ENCODE measurements around the gene ROBO1.

Gene ROBO1

GRCh38 chr3:78976200-78976599 is 791.6 kb downstream of the ROBO1 start:
- no peak for DNase-seq (ENCODE audit: low spot score)

DNA sequence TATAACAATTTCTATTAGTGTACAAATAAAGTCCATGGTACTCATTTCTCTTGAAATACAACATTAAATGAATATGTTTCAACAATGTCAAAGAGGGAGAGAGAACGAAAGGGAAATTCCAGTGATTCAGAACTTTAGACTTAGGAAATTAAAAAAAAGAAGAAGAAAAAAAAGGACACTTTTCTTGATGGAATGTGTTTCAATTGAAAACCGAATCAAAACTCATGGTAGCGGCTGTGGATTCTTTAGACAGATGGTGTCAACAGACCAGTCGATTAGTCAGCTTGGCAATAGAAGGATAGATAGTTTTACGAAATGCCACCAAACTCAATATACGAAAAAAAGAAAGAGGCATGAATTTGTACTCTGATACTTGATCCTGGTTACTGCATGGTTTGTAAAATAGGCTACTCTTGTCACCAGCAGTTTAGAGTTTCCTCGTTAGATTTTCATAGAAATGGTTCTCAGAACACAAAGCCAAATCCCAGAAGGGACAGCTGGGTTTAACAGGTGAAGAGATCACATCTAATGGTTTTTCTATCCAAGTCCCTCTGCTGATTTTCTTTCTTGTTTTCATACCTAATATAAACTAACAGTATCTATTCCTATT is 793.5 kb downstream of the ROBO1 start:
- DNase-seq (ENCODE audit: low spot score) = no peak

DNA sequence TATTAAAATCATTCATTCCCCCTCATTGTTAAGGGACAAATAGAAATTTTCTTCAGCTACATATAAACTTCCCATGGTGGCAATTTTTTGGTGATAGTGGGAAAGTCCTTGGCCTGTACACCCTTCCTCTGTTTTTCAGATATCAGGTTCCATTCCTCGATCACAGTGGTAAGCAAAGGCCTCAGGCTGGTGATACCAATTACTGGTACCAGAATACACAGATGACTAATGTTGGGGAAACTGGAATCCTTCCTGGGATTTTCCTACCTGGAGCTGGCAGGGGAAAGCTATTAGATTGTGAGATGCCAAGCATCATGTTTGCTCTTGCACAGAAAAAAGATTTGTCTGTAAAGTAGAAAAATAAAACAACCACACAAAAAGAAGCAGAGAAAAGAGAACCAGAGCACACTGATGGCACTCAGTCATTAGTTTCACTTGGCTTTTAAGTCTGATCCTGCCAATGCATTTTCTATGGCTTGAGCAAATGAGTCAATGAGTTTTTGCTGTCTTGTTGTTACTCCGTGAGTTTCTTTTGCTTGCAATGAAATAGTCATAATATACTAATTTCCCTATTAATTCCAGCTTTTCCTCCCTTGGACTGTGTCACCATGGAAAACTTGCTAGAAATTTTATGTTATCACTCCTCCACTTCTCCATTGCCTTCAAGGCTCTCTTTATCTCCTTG is 795.0 kb downstream of the ROBO1 start:
- DNase-seq (ENCODE audit: low spot score) = no peak

GRCh38 chr3:78970656-78971055 is 797.1 kb downstream of the ROBO1 start:
- no peak for DNase-seq (ENCODE audit: low spot score)

GRCh38 chr3:78969483-78969882 is 798.3 kb downstream of the ROBO1 start:
- DNase-seq (ENCODE audit: low spot score) = no peak

DNA sequence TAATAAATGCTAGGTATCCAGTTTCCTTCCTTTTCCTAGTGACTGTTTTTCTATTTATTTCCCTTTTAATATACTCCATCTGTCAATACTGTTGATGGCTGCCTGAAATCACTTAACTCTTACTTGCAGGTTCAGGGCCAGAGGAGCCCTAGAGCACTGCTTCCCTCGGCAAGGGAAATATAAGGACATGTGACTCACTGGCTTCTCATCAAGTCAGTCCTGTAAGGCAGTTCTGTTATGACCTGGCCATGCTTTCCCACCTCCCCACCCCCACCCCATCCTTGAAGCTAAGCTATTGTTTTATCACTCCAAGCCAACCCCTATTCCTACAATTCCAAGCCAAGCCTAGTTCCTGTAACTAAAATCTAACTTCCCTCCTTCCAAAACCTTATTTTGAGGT is 800.7 kb downstream of the ROBO1 start:
- no peak for DNase-seq (ENCODE audit: low spot score)

- no peak for DNase-seq (ENCODE audit: low spot score)
These were observed 804.0 kb downstream of the ROBO1 start for GRCh38 chr3:78963771-78964170.

- DNase-seq (ENCODE audit: low spot score) = no peak
These were observed 810.3 kb downstream of the ROBO1 start for GRCh38 chr3:78957456-78957855.

GRCh38 chr3:78951342-78951945 is 816.4 kb downstream of the ROBO1 start:
- DNase-seq (ENCODE audit: low spot score) = no peak

DNA sequence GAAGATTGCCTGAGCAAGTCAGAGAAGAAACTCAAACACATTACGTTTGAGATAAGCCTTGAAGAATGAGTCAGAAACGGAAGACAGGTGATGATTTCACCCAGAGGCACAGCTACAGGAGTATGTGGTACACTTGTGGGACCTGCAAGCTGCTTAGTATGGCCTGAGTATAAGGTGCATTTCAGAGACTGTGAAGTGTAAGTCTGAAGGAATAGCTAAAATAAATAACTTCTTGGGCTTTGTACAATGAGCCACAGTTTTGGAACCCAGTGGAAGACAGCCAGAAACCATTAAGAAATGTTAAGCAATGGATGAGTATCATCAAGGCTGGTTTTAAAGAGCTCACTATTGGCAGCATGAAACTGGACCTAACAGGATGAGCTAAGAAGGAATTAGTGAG is 826.2 kb downstream of the ROBO1 start:
- no peak for DNase-seq (ENCODE audit: low spot score)

DNA sequence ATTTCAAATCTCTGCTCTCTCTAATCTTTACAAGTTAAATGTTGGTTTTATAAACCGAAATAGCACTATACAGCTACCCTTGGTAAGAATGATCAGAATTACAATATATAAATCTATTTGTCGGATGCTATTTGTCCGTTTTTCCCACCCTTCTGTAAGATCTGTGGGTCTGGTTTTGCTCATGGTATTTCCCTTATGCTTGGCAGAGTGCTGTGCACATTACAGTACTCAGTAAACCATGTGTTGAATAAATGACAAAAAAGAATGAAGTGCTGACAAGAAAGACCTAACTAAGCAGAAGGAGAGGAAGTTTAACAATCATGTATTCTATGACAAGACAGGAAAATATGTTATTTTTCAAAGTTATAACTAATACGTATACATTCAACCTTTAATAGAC is 827.2 kb downstream of the ROBO1 start:
- no peak for DNase-seq (ENCODE audit: low spot score)

DNA sequence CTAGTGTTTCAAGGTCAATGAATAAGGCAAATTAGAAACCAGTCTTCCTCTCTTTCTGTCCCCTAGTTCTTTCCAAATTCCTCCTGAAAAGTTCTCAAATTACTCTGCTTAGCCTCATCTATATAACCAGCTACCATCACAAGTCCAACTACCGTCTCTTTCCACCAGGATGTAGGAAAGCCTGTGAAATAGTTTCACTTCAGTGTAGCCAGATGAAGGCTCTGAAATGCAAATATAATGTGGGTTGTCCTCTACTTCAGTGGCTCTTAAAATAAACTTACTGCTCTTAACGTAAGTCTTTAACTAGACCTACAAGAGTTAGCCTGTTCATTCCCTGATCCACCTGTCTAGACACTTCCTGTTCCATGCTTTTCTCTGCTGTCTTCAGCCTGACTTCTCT is 827.7 kb downstream of the ROBO1 start:
- DNase-seq (ENCODE audit: low spot score) = no peak

DNA sequence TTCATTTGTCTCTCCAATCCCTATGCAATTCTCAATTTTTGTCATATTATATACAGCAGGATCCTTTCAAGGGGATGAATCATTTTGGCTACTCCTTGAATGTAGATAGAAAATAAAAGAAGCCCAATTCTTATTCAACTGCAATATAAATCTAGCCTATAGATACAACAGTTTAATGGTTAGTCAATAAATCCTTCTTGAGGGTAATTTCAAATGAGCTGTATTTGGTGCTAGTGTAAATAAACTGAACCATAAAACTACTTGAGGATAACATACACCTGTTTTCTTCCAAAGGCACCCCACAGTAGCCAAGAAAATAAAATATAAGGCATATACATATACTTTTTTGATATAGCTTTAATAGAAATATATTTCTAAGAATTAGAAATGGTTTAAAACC is 830.3 kb downstream of the ROBO1 start:
- DNase-seq (ENCODE audit: low spot score) = no peak

DNA sequence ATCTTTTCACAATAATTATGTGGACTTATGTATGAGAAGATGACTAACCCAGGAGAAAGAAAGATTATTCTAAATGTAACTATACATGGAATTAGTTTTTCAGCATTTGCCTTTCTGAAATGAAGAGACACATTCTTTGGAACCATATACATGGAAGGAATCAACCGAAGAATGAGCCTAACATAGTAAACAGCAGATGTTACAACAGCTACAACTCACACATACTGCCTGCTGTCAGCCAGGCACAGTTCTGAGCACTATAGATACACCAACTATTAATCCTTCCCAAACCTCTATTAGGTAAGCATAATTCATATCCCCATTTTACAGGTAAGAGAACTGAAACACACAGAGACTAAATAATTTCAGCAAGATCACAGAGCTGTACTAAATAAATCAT is 840.0 kb downstream of the ROBO1 start:
- no peak for DNase-seq (ENCODE audit: low spot score)

- DNase-seq (ENCODE audit: low spot score) = no peak
These were observed 841.3 kb downstream of the ROBO1 start for GRCh38 chr3:78926523-78926922.

DNA sequence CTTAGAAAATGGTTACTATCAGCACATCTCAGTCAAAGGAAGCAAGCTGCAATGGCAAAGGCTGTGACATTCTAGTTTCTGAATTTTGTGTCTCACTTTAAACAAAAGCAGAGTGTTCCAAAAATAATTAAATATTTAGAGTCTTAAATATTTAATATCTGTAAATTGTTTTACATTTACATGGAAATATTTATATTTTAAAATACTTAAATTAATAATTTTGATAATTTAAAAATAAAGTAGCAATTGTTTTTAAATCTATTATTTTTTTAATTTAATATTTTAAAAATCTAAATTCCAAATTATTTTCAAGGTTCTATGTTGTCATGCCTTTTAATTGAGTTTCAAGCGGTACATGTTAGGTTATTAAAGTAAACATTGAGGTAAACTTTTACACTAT is 843.1 kb downstream of the ROBO1 start:
- no peak for DNase-seq (ENCODE audit: low spot score)

DNA sequence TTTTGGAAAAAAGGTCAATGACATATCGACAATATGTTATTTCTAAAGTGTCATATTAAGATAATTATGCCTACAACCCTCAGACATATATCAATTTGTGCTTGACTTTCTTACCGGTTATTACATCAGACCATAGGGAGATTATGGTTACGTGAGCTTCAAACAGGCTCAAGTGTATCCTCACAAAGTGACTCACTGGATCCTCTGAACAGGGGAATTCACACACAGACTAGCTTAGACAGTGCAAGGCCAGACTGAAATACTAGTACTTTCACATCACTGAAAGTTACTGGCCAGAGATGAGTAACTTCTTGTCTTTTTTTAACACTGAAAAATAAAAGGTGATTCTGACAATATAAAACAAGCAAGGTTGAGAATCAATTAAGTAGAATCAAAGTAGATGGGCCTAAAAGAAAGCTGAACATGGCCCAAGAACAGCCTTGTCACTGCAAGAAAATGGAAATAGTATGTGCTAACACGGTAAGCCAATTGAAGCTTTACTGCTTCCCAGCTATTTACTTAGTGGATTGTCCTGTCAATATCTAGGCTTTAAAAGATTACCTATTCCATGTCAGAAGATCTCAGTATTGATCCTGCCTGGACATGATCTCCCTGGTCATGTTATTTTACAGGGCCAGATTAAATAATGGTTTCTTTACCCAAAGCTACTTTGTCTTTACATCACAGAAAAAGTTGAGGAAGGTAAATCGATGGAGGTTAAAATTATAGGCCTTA is 848.6 kb downstream of the ROBO1 start:
- DNase-seq (ENCODE audit: low spot score) = peak; percentile 90

DNA sequence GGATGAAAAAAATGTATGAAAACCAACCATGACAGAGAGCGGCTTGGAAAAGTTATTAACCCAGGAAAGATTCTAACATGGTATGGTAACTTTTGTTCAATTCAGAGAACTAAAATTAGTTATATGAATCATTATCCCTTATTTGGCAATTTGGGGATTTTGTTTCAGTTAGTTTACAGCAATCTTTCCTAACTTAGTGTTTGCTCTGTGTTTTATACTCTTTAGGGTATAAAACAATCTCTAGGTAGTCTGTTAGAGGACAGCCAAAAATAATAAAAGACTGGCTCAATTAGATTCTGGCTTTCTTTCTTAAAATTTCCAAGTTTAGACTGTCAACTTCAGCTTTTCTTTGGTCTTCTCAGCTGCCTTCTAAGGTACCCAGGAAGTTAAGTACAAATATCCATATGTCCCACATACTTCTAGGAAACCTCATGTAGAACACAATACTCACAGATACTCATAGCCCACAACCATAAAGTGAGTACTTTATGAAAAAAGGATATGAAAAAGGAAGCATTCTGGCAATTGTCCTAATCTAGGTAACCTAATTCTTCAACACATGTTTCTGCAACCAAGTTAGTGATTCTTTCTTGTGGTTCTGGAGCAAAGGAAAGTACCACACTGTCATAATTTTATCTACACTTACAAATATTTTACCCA is 849.3 kb downstream of the ROBO1 start:
- DNase-seq (ENCODE audit: low spot score) = no peak

DNA sequence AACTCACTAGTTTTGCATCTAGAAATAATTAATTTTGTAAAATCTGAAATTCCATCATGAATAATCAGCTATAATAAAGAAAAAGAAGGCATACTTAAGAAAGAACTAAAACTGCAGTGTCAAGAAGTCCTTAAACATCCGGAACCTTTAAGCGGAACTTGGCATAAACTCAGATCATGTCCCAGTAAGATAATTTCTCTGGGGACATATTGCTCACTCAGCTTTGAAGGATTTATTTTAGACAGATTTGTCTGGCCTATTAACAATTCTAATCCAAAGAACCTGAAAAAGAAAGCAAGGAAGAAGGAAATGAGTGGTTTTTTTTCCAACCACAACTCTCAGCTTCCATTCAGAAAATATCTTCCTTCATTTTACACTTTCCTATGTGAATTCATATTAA is 850.3 kb downstream of the ROBO1 start:
- no peak for DNase-seq (ENCODE audit: low spot score)

- DNase-seq (ENCODE audit: low spot score) = no peak
These were observed 854.1 kb downstream of the ROBO1 start for GRCh38 chr3:78913711-78914110.

DNA sequence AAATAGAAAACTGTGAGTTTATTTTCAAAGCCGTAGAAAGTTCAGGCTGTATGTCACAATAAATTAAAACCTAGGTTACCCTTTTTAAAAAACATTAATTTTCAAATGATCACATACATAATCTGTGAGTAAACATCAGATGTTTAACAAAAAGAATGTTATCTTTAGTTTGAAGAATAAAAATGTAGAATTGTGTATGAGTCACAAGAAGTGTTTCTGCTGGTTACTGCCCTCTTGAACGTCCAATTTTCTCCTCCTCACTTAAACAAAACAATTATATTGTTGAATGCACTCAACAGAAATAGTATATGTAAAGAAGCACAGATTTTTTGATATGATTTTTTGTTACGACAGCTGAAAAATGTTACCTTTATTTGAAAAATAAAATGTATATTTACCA is 855.1 kb downstream of the ROBO1 start:
- no peak for DNase-seq (ENCODE audit: low spot score)

DNA sequence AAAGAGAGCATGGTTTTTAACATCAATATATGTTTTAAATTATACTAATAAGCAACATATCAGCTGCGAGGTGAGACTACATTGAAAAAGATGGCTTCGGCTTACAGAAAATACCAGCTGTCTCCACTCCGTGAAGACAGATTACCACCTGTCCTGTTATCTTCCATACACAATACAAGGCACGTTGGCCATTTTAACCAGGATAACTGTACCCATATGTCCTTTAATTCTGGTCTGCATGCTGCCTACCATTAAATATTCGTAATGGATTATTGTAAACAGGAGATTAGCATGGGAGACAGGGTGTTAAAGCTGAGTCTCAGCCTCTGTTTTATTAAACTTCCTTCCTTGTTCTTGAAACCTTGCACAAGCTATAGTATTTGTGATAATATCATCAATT is 855.5 kb downstream of the ROBO1 start:
- no peak for DNase-seq (ENCODE audit: low spot score)

GRCh38 chr3:78911394-78911793 is 856.4 kb downstream of the ROBO1 start:
- DNase-seq (ENCODE audit: low spot score) = no peak

All from SW480 (cell line).